NB4 (cell line): ENCODE data around the gene VGLL4.

Experiments
- CTCF ChIP-seq: IDR thresholded peaks from one replicate; pipeline ENCODE4 v1.5.1; 2012; ENCODE audit warnings: low read depth, low read length
- POLR2A ChIP-seq: IDR thresholded peaks from 2 replicates; pipeline ENCODE4 v1.6.1; 2011; ENCODE audit warnings: mild to moderate bottlenecking; ENCODE audit not compliant: insufficient read length; ENCODE audit errors: extremely low read depth

GRCh38 chr3:11609481-11609880, 34.2 kb downstream of the VGLL4 start:
- TF ChIP-seq CTCF: no peak
- no peak for TF ChIP-seq POLR2A
